ENCODE results near the gene REEP1. TPM values are rescaled to one million over a fixed set of nuclear protein-coding genes. Genes with fewer than 3 reads are reported as not detected.

REEP1 gene
- total RNA-seq, 1 donor, result 0.36 TPM

- H3K4me2 ChIP-seq (ENCODE audit: insufficient read depth, low read length), result no peak overlapping the region
- H3K36me3 ChIP-seq (ENCODE audit: insufficient read depth, low read length), result no peaks in the 10 kb centered on the region
- DNase-seq (ENCODE audit: insufficient read length, low spot score, missing footprints), result no peak
- H3K27ac ChIP-seq (ENCODE audit: low read depth, low read length), result no peak overlapping the region
- no peak overlapping the region for H3K4me3 ChIP-seq (ENCODE audit: insufficient read depth, low read length)
- H3K9me3 ChIP-seq (ENCODE audit: low read depth, low read length), result peaks cover 3% of the 10 kb centered on the region
- no peaks in the 10 kb centered on the region for H4K20me1 ChIP-seq (ENCODE audit: insufficient read depth, low read length)
- peaks cover 16% of the 10 kb centered on the region for H3K27me3 ChIP-seq (ENCODE audit: insufficient read depth, low read length)
- H2AFZ ChIP-seq (ENCODE audit: low read length), result no peak overlapping the region
- H3K79me2 ChIP-seq (ENCODE audit: insufficient read depth, low read length), result no peaks in the 10 kb centered on the region
- TF ChIP-seq, protein P1, sequence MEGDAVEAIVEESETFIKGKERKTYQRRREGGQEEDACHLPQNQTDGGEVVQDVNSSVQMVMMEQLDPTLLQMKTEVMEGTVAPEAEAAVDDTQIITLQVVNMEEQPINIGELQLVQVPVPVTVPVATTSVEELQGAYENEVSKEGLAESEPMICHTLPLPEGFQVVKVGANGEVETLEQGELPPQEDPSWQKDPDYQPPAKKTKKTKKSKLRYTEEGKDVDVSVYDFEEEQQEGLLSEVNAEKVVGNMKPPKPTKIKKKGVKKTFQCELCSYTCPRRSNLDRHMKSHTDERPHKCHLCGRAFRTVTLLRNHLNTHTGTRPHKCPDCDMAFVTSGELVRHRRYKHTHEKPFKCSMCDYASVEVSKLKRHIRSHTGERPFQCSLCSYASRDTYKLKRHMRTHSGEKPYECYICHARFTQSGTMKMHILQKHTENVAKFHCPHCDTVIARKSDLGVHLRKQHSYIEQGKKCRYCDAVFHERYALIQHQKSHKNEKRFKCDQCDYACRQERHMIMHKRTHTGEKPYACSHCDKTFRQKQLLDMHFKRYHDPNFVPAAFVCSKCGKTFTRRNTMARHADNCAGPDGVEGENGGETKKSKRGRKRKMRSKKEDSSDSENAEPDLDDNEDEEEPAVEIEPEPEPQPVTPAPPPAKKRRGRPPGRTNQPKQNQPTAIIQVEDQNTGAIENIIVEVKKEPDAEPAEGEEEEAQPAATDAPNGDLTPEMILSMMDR (IDR thresholded peaks at IDR 0.05; ENCODE audit: extremely low read depth, low read depth, low read length), result no peak
- H3K4me1 ChIP-seq (ENCODE audit: insufficient read depth, low read length), result peaks cover 3% of the 10 kb centered on the region
These were observed 63.0 kb downstream of the REEP1 start for GRCh38 chr2:86274265-86274917.

GRCh38 chr2:86272111-86272510, 65.3 kb downstream of the REEP1 start:
- TF ChIP-seq, protein P1 (IDR thresholded peaks at IDR 0.05; ENCODE audit: extremely low read depth, low read depth, low read length), result no peak
- Histone ChIP-seq H3K27me3 (ENCODE audit: insufficient read depth, low read length) (peaks cover 3% of the 10 kb centered on the region), H3K4me1 (ENCODE audit: insufficient read depth, low read length) (peaks cover 3% of the 10 kb centered on the region), H2AFZ (ENCODE audit: low read length) (no peak overlapping the region), H3K4me2 (ENCODE audit: insufficient read depth, low read length) (no peak overlapping the region), H3K36me3 (ENCODE audit: insufficient read depth, low read length) (no peaks in the 10 kb centered on the region), H4K20me1 (ENCODE audit: insufficient read depth, low read length) (no peaks in the 10 kb centered on the region), H3K79me2 (ENCODE audit: insufficient read depth, low read length) (no peaks in the 10 kb centered on the region), H3K9me3 (ENCODE audit: low read depth, low read length) (peaks cover 3% of the 10 kb centered on the region), H3K4me3 (ENCODE audit: insufficient read depth, low read length) (no peak overlapping the region), H3K27ac (ENCODE audit: low read depth, low read length) (no peak overlapping the region)
- no peak for DNase-seq (ENCODE audit: insufficient read length, low spot score, missing footprints)

DNA sequence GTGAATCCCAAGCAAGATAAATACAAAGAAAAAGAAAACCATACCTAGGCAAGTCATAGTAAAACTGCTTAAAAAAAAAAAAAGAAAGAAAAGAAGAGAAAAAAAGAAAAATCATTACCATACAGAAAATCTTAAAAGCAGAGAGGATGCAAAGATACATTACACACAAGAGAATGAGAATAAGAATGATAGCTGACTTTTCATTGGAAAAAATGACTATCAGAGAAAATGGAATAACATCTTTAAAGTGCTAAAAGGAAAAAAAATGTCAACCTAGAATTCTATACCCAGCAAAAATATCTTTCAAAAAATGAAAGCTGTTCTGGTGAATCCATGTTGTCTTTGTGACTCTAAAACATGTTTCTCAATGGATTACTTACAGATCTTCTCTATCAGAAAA, 66.2 kb downstream of the REEP1 start:
- peaks cover 3% of the 10 kb centered on the region for H3K9me3 ChIP-seq (ENCODE audit: low read depth, low read length)
- H3K4me2 ChIP-seq (ENCODE audit: insufficient read depth, low read length), result no peak overlapping the region
- no peak for DNase-seq (ENCODE audit: insufficient read length, low spot score, missing footprints)
- H4K20me1 ChIP-seq (ENCODE audit: insufficient read depth, low read length), result no peaks in the 10 kb centered on the region
- H3K36me3 ChIP-seq (ENCODE audit: insufficient read depth, low read length), result no peaks in the 10 kb centered on the region
- peaks cover 3% of the 10 kb centered on the region for H3K4me1 ChIP-seq (ENCODE audit: insufficient read depth, low read length)
- H3K27me3 ChIP-seq (ENCODE audit: insufficient read depth, low read length), result no peaks in the 10 kb centered on the region
- no peak overlapping the region for H3K27ac ChIP-seq (ENCODE audit: low read depth, low read length)
- TF ChIP-seq, protein P1 (IDR thresholded peaks at IDR 0.05; ENCODE audit: extremely low read depth, low read depth, low read length), result no peak
- no peak overlapping the region for H3K4me3 ChIP-seq (ENCODE audit: insufficient read depth, low read length)
- no peaks in the 10 kb centered on the region for H3K79me2 ChIP-seq (ENCODE audit: insufficient read depth, low read length)
- no peak overlapping the region for H2AFZ ChIP-seq (ENCODE audit: low read length)

DNA sequence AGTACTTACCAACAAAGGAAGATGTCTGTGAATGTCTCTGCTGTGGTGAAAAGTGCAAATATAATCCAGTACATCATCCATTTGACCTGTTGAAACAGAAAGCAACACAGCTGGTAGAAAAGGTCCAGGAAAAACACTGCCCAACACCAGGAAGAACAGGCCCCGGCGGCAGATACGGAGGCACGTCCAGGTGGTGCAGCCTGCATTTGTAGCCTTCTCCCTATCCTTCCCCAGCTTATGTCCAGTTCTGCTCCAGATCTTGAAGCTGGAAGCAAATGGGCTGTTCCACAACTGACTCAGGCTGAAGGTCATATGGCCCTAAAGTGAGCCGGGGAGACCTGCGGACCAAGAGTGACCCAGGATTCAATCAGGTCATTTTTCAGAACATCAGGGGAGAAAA, 73.5 kb downstream of the REEP1 start:
- DNase-seq (ENCODE audit: insufficient read length, low spot score, missing footprints), result no peak
- Histone ChIP-seq H3K36me3 (ENCODE audit: insufficient read depth, low read length) (no peaks in the 10 kb centered on the region), H3K4me3 (ENCODE audit: insufficient read depth, low read length) (no peak overlapping the region), H3K9me3 (ENCODE audit: low read depth, low read length) (no peaks in the 10 kb centered on the region), H3K27me3 (ENCODE audit: insufficient read depth, low read length) (peaks cover 3% of the 10 kb centered on the region), H2AFZ (ENCODE audit: low read length) (no peak overlapping the region), H3K4me2 (ENCODE audit: insufficient read depth, low read length) (no peak overlapping the region), H3K27ac (ENCODE audit: low read depth, low read length) (no peak overlapping the region), H3K79me2 (ENCODE audit: insufficient read depth, low read length) (no peaks in the 10 kb centered on the region), H4K20me1 (ENCODE audit: insufficient read depth, low read length) (no peaks in the 10 kb centered on the region), H3K4me1 (ENCODE audit: insufficient read depth, low read length) (no peaks in the 10 kb centered on the region)
- TF ChIP-seq, protein P1 (IDR thresholded peaks at IDR 0.05; ENCODE audit: extremely low read depth, low read depth, low read length), result no peak

Measured in osteoblast (primary cell).